HepG2 (cell line): ENCODE results near the gene AK3. TPM values are rescaled to one million over a fixed set of nuclear protein-coding genes. Genes with fewer than 3 reads are reported as not detected.

Experiments
- ATAC-seq: fragments of 200-7000 bp; cut with Tn5 transposase; 3 replicates; pipeline ENCODE4 v1.9.1; 2020; ENCODE audit warnings: mild to moderate bottlenecking, moderate library complexity
- BruUV-seq: library from RNA; stranded (reverse); fragments of 400-500 nt; replicated peaks from 2 replicates; lab custom pipeline; 2021; lab: Mats Ljungman, UMichigan
- CTCF ChIA-PET: fragments of 300-600 bp; formaldehyde crosslinking; extraction: SDS; loops from one replicate; lab custom pipeline; 2021; ENCODE audit warnings: low total read pairs, inconsistent platforms, low intra/inter-chr PET ratio; lab: Yijun Ruan, JAX
- POLR2A ChIA-PET: fragments of 350-600 bp; sonication (Branson Sonifier 250); formaldehyde crosslinking; loops from one replicate; lab custom pipeline; 2020; ENCODE audit warnings: antibody characterized with exemption, inconsistent platforms; lab: Yijun Ruan, JAX
- DNase-seq: peaks from one replicate; pipeline ENCODE4 v3.0.0-alpha.2; 2015; ENCODE audit warnings: low spot score
- FAIRE-seq: peaks from 3 replicates; lab custom pipeline; 2011; peaks lifted over from hg19 to GRCh38; lab: Jason Lieb, UNC
- H2AFZ ChIP-seq: one replicate; pipeline ENCODE4 v1.6.1; 2011; ENCODE audit warnings: low read length, inconsistent platforms
- H3K27ac ChIP-seq: fragments of 300-600 bp; 3 replicates; pipeline ENCODE4 v1.8.0; 2011; ENCODE audit warnings: mixed run types, mild to moderate bottlenecking, mixed read lengths, low read length, inconsistent platforms; ENCODE audit not compliant: insufficient read depth; ENCODE audit errors: extremely low read length
- H3K27me3 ChIP-seq, 2 experiments: fragments of 200-600 bp in 1 of 2; 2 replicates in 1 of 2; 3 replicates in 1 of 2; pipeline versions ENCODE4 v1.6.0 to v1.8.0; 2011; ENCODE audit warnings: low read length in 2 of 2, mild to moderate bottlenecking in 2 of 2, moderate library complexity in 2 of 2, inconsistent platforms in 1 of 2; ENCODE audit not compliant: insufficient read depth in 2 of 2, control insufficient read depth in 1 of 2
- H3K36me3 ChIP-seq, 2 experiments: fragments of 200-600 bp in 1 of 2; replicated peaks in 1 of 2; 2 replicates in 1 of 2; 3 replicates in 1 of 2; pipeline versions ENCODE4 v1.5.1 to v1.8.0; 2011; ENCODE audit warnings: low read length in 2 of 2, inconsistent platforms in 1 of 2; ENCODE audit not compliant: insufficient read depth in 2 of 2, control insufficient read depth in 1 of 2
- H3K4me1 ChIP-seq: 2 replicates; pipeline ENCODE4 v1.5.1; 2012; ENCODE audit warnings: low read length, inconsistent platforms; ENCODE audit not compliant: insufficient read depth
- H3K4me2 ChIP-seq: 2 replicates; pipeline ENCODE4 v1.6.0; 2011; ENCODE audit warnings: low read depth, low read length, inconsistent platforms
- H3K4me3 ChIP-seq, 3 experiments: fragments of 200-600 bp in 1 of 3; sonication (generic), shearing (Covaris generic) in 1 of 3; replicated peaks in 1 of 3; 2 replicates each; pipeline ENCODE4 v1.5.1; 2011 to 2016; ENCODE audit warnings: low read length in 3 of 3, inconsistent platforms in 2 of 3, low read depth in 2 of 3, mild to moderate bottlenecking in 2 of 3, control low read depth in 1 of 3, mixed read lengths in 1 of 3; ENCODE audit not compliant: insufficient read depth in 1 of 3
- H3K79me2 ChIP-seq: one replicate; pipeline ENCODE4 v1.6.1; 2011; ENCODE audit warnings: low read length, inconsistent platforms; ENCODE audit not compliant: insufficient read depth
- H3K9ac ChIP-seq: 2 replicates; pipeline ENCODE4 v1.6.0; 2011; ENCODE audit warnings: mild to moderate bottlenecking, low read depth, low read length, inconsistent platforms; ENCODE audit not compliant: insufficient read depth
- H3K9me3 ChIP-seq: 2 replicates; pipeline ENCODE4 v1.5.1; 2012; ENCODE audit warnings: mild to moderate bottlenecking, low read length
- H4K20me1 ChIP-seq: 2 replicates; pipeline ENCODE4 v1.6.0; 2011; ENCODE audit warnings: inconsistent platforms, mild to moderate bottlenecking, low read length, moderate library complexity; ENCODE audit not compliant: insufficient read depth
- FOXP1 ChIP-seq, 2 experiments: fragments of 450-650 bp in 1 of 2; IDR thresholded peaks; 2 replicates each; pipeline ENCODE4 v1.6.1; 2017 to 2018; ENCODE audit warnings: antibody characterized with exemption in 1 of 2
- FOXP4 ChIP-seq: sonication (generic); formaldehyde crosslinking; IDR thresholded peaks from 2 replicates; pipeline ENCODE4 v1.4.0; 2020; ENCODE audit warnings: missing genetic modification reagents
- HDAC1 ChIP-seq: sonication (generic); formaldehyde crosslinking; IDR thresholded peaks from 2 replicates; pipeline ENCODE4 v1.5.1; 2020; ENCODE audit warnings: mild to moderate bottlenecking, missing genetic modification reagents
- IRF1 ChIP-seq: sonication (generic); formaldehyde crosslinking; IDR thresholded peaks from 2 replicates; pipeline ENCODE4 v1.4.0; 2020; ENCODE audit warnings: low read depth, mild to moderate bottlenecking, missing genetic modification reagents
- ISX ChIP-seq: sonication (generic); formaldehyde crosslinking; conservative IDR thresholded peaks from 2 replicates; pipeline ENCODE4 v1.5.0; 2020; ENCODE audit warnings: missing genetic modification reagents
- KDM1A ChIP-seq: IDR thresholded peaks from 2 replicates; pipeline ENCODE4 v1.6.1; 2016; ENCODE audit warnings: missing compliant biosample characterization
- NRL ChIP-seq: sonication (generic); formaldehyde crosslinking; IDR thresholded peaks from 2 replicates; pipeline ENCODE4 v1.5.0; 2020; ENCODE audit warnings: missing genetic modification reagents, mild to moderate bottlenecking, moderate library complexity, borderline replicate concordance
- ONECUT2 ChIP-seq: sonication (generic); formaldehyde crosslinking; IDR thresholded peaks from 2 replicates; pipeline ENCODE4 v1.4.0; 2020; ENCODE audit warnings: missing genetic modification reagents
- SIX1 ChIP-seq: sonication (generic); formaldehyde crosslinking; IDR thresholded peaks from 2 replicates; pipeline ENCODE4 v1.4.0; 2020; ENCODE audit warnings: missing genetic modification reagents, borderline replicate concordance
- SNAI1 ChIP-seq: sonication (generic); formaldehyde crosslinking; IDR thresholded peaks from 2 replicates; pipeline ENCODE4 v1.5.0; 2020; ENCODE audit warnings: mild to moderate bottlenecking, missing genetic modification reagents, borderline replicate concordance
- ZNF142 ChIP-seq: sonication (generic); formaldehyde crosslinking; IDR thresholded peaks from 2 replicates; pipeline ENCODE4 v1.4.0; 2020; ENCODE audit warnings: missing genetic modification reagents
- ZNF260 ChIP-seq: sonication (generic); formaldehyde crosslinking; IDR thresholded peaks from 2 replicates; pipeline ENCODE4 v1.4.0; 2020; ENCODE audit warnings: missing genetic modification reagents, low read depth, mild to moderate bottlenecking, borderline replicate concordance
- ZNF577 ChIP-seq: sonication (generic); formaldehyde crosslinking; IDR thresholded peaks from 2 replicates; pipeline ENCODE4 v1.4.0; 2020; ENCODE audit warnings: mild to moderate bottlenecking, low read depth, missing genetic modification reagents, borderline replicate concordance
- ZNF619 ChIP-seq: sonication (generic); formaldehyde crosslinking; IDR thresholded peaks from 2 replicates; pipeline ENCODE4 v1.4.0; 2020; ENCODE audit warnings: mild to moderate bottlenecking, missing genetic modification reagents
- ZNF75D ChIP-seq: sonication (generic); formaldehyde crosslinking; IDR thresholded peaks from 2 replicates; pipeline ENCODE4 v1.8.1; 2023; ENCODE audit warnings: missing genetic modification reagents, mild to moderate bottlenecking, borderline replicate concordance
- WGBS: methylation state at CpG from one replicate; pipeline ENCODE4 v1.1.6; 2017; ENCODE audit warnings: low lambda C conversion rate; 5-methylcytosine and 5-hydroxymethylcytosine counted together
- in situ Hi-C: cut with HindIII; loops from 2 replicates; pipeline ENCODE4 v1.10.0; 2017; ENCODE audit warnings: low pct_unique_long_range_greater_than_20kb; ENCODE audit not compliant: extremely low pct_ligation_motif_present
- intact Hi-C: fragments of 100-400 bp; cut with micrococcal nuclease; formaldehyde crosslinking; loops from one replicate; pipeline ENCODE4 v1.10.0; 2022; ENCODE audit not compliant: unreplicated experiment
- polyA plus RNA-seq, 8 experiments: library from polyadenylated mRNA; depleted of rRNA in 3 of 8; stranded (reverse) in 7 of 8; unstranded in 1 of 8; fragments of >200 nt; fragmentation: Illumina TruSeq in 4 of 8; extraction: Trizol in 4 of 8; gene quantifications; 2 replicates each; pipeline versions ENCODE4 v1.2.1 to v1.2.3, GENCODE V29; 2011 to 2016; ENCODE audit warnings: low read depth in 4 of 8, missing spikeins in 1 of 8, mixed read lengths in 1 of 8; ENCODE audit not compliant: insufficient read depth in 1 of 8
- total RNA-seq, 5 experiments: library from RNA; depleted of rRNA; stranded (reverse); fragments of >200 nt; fragmentation: Illumina TruSeq; extraction: Trizol; gene quantifications; 2 replicates each; pipeline ENCODE4 v1.2.3, GENCODE V29; 2016; ENCODE audit warnings: low read depth in 1 of 5

Gene AK3
- total and polyA plus RNA-seq, 2 of the 13 experiments (the other 11 are each of a cell fraction or from before 2014, with no cell fraction given) = 76.8 to 109 TPM

GRCh38 chr9:4670591-4670990 is 70.4 kb downstream of the AK3 start:
- Histone ChIP-seq H3K79me2 (no peaks in the 10 kb centered on the region), H3K4me2 (no peak overlapping the region), H3K9ac (no peak overlapping the region), H4K20me1 (no peaks in the 10 kb centered on the region), H3K4me3 (no peak overlapping the region), H3K4me1 (peaks cover 19% of the 10 kb centered on the region), H3K27ac (no peak overlapping the region), H3K36me3 (no peaks in the 10 kb centered on the region), H3K9me3 (no peaks in the 10 kb centered on the region), H2AFZ (no peak overlapping the region), H3K27me3 (no peaks in the 10 kb centered on the region)
- intact Hi-C loops (no loop called here), in situ Hi-C loops (no loop called here)
- no TSS peak for BruUV-seq
- FAIRE-seq (no peak), DNase-seq (no peak), ATAC-seq (no peak)
- ChIA-PET POLR2A (no interaction called here), CTCF (no interaction called here)
- WGBS = 83% methylated on average over 3 of the region's 3 CpGs
- TF ChIP-seq NRL (CRISPR knock-in tag) (no peak), FOXP1 (IDR thresholded peaks at IDR 0.05) (no peak), FOXP1 (CRISPR knock-in tag; IDR thresholded peaks at IDR 0.05) (no peak), ONECUT2 (CRISPR knock-in tag) (no peak), ZNF619 (CRISPR knock-in tag) (no peak), KDM1A (CRISPR knock-in tag) (no peak), HDAC1 (CRISPR knock-in tag) (no peak), SNAI1 (CRISPR knock-in tag) (no peak), ZNF75D (CRISPR knock-in tag) (no peak), ZNF577 (no peak), IRF1 (CRISPR knock-in tag) (no peak), ZNF142 (CRISPR knock-in tag) (no peak), ISX (CRISPR knock-in tag) (no peak), FOXP4 (CRISPR knock-in tag) (no peak), ZNF260 (CRISPR knock-in tag) (no peak), SIX1 (CRISPR knock-in tag) (no peak)
